ENCODE results near the gene ZBTB42.

DNA sequence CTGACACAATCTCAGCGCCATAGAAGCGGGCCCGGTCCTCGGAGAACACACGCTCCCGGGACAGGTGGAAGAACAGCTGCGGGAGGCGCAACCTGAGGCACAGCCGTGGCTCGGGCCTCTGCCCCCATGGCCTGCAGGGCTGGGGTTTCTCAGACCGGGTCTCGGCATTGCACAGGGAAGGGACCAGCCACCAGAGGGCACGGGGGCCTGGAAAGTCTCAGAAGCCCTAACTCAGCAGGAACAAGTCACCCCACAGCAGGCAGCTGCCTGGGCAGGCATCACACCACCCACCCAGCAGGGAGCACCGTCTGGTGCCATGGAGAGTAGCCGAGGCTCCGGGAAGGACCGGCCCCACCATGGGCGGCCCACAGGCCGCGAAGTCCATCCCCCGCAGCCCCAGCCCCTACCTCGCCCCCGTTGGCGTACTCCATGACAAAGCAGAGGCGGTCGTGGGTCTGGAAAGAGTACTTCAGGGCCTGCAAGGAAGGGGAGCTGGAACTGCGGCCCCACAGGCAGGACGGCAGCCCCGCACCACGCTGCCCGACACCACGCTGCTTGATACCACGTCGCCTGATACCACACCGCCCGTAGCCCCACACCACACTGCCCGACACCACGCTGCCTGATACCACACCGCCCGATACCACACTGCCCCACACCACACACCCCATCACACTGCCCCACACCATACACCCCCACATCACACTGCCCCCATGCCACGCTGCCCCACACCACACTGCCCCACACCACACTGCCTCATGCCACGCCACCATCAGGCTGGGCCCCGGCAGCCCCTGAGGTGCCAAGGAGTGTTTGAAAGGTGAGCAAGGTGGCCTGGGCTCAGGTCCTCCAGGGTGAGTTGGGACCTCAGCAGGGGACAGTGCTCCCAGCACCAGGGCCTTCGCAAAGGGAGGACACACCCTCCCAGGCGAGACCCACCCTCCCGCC is 27.1 kb upstream of the ZBTB42 start:
- TF ChIP-seq EP300 (IDR thresholded peaks at IDR 0.05) (no peak), CTCF (IDR thresholded peaks at IDR 0.05) (no peak), POLR2AphosphoS5 (IDR thresholded peaks at IDR 0.05) (no peak)

Measured in esophagus muscularis mucosa (tissue), 4 donors.